ENCODE data around the gene CCDC50. TPM values are rescaled to one million over a fixed set of nuclear protein-coding genes. Genes with fewer than 3 reads are reported as not detected.

Gene CCDC50, protein sequence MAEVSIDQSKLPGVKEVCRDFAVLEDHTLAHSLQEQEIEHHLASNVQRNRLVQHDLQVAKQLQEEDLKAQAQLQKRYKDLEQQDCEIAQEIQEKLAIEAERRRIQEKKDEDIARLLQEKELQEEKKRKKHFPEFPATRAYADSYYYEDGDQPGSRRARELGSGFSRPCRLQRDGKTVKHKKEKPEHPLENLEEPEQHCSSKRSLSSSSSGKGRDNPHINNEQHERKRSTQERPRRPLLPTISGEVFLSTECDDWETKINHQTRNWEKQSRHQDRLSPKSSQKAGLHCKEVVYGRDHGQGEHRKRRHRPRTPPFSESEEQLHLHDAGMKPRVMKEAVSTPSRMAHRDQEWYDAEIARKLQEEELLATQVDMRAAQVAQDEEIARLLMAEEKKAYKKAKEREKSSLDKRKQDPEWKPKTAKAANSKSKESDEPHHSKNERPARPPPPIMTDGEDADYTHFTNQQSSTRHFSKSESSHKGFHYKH
- 52.2 and 62.6 TPM in 2 replicates for total RNA-seq

DNA sequence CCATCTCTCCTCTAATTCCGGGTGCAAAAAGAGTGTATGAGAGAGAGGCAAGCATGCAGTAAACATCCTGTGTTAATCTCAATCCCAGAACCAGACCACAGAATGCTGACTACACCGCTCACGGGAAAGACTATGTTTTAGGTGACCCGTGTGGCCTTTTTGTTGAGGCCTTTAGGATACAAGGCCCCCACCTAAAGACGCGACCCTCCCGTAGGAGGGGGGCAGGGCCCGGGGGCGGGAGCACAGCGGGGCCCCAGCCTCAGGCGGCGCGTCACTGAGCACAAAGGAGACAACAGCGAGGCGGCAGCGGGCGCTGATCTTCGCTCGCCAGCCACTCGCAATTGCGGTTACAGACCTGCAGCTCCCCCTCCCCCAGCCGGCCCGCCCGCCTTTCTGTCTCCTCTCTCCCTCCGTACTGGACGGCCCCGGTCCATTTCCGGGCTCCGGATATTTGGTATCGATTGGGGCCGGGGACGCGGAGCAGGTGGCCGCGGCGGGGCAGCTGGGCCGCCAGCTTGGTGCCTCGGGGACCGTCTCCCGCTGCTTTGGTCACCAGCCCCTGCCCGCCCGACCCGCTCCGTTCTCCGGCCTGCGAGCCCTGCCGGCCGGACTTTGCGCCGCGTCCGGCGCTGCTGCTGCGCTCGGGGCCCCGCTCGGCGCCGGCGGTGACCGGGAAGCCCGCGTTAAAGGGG is at the start of gene CCDC50:
Gene CCDC50 (plus strand): TSS at position 433 of the 692 bp plus-strand sequence. CDS start 281 bp downstream, outside the sequence.

DNA sequence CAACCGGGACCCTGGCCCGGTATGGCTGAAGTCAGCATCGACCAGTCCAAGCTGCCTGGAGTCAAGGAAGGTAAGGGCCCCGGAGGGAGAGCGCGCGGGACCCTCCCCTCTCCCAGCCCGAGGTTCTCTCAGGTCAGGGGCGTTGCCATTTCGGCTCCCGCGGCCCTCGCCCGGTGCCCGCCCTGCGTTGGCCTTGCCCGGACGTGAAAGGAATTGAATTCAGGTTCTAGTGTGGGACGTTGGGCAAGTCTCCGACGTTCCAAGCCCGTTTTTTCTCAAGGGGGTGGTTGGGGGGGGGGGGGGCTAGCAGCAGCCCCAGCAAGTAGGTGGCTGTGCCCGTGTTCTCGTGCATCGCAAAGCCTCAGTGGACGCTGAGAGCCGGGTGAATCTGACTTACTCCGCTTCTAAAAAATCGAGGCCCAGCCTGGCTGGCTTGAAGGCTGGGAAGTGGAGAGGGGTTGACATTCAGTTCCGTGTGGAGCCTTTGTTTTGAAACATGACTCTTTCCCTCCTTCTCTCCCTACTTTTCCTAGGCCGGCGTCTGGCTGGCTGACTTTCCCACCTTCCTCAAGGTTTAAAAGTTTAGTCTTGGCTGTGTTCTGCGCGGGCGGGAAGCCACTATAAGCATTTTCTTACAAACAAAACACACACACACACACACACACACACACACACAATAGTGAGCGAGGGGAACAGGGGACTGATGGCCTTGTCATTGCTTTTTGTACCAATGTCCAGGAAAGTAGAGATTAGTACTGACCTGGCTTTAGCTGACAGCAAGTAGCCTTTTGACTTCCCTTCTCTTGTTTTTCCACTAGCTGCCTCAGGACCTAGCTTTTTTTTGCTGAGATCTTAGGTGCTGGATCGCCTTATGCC is 698 bp downstream of the CCDC50 start, which contains the start of gene UTS2B:
Gene UTS2B (minus strand): TSS at position 873 of the 876 bp plus-strand sequence. CDS start 48,337 bp downstream, outside the sequence.

Other genes with a start within 250 kb of the CCDC50 start
- gene OSTN, start 130.2 kb upstream of the CCDC50 start, total RNA-seq = not detected in 2 replicates
- gene UTS2B, start 1.1 kb downstream of the CCDC50 start, total RNA-seq = 0.59 and 0.73 TPM in 2 replicates
- gene PYDC2, start 131.8 kb downstream of the CCDC50 start, total RNA-seq = not detected in 2 replicates

Data from subcutaneous preadipocyte (primary cell).